Urinary bladder (tissue), 4 donors: ENCODE data around the gene TRAM2. TPM values are rescaled to one million over a fixed set of nuclear protein-coding genes. Genes with fewer than 3 reads are reported as not detected.

Experiments
- DNase-seq: peaks from one replicate; pipeline ENCODE4 v3.0.0-alpha.2; 2015; ENCODE audit errors: extremely low spot score
- H3K27ac ChIP-seq: one replicate; pipeline ENCODE4 v1.5.1; 2013; ENCODE audit warnings: low read depth, mild to moderate bottlenecking, moderate library complexity
- H3K36me3 ChIP-seq: one replicate; pipeline ENCODE4 v1.6.1; 2013; ENCODE audit warnings: mild to moderate bottlenecking, moderate library complexity; ENCODE audit not compliant: insufficient read depth
- H3K4me1 ChIP-seq: one replicate; pipeline ENCODE4 v1.6.1; 2013; ENCODE audit warnings: mild to moderate bottlenecking, moderate library complexity; ENCODE audit not compliant: insufficient read depth
- H3K4me3 ChIP-seq: one replicate; pipeline ENCODE4 v1.5.1; 2013; ENCODE audit warnings: low read depth, low read length
- WGBS: extraction: QIAGEN DNeasy Blood & Tissue Kit; methylation state at CpG from one replicate; pipeline ENCODE4 v1.1.7; 2013; 5-methylcytosine and 5-hydroxymethylcytosine counted together
- polyA plus RNA-seq: library from polyadenylated mRNA; stranded (reverse); fragments of 200-250 nt; gene quantifications from one replicate; pipeline ENCODE4 v1.2.3, GENCODE V29; 2013
- total RNA-seq: library from RNA; depleted of rRNA; stranded (reverse); fragments of >200 nt; gene quantifications from one replicate; pipeline ENCODE4 v1.2.3, GENCODE V29; 2014
- donor health status: healthy with polysubstance abuse.
- donor health status: healthy.

The TRAM2 gene
- total and polyA plus RNA-seq, 2 donors, result 22.9 to 25.2 TPM

- no peaks in the 10 kb centered on the region for H3K4me1 ChIP-seq
- H3K36me3 ChIP-seq, result no peaks in the 10 kb centered on the region
- DNase-seq, result no peak
- no peak overlapping the region for H3K27ac ChIP-seq
- no peak overlapping the region for H3K4me3 ChIP-seq
- 73% methylated on average over 3 of the region's 3 CpGs for WGBS
These were observed 26.3 kb upstream of the TRAM2 start for GRCh38 chr6:52603000-52603795.

GRCh38 chr6:52598824-52599190, 21.9 kb upstream of the TRAM2 start:
- H3K4me3 ChIP-seq, result no peak overlapping the region
- H3K27ac ChIP-seq, result no peak overlapping the region
- H3K36me3 ChIP-seq, result no peaks in the 10 kb centered on the region
- 88% methylated on average over 2 of the region's 2 CpGs for WGBS
- DNase-seq, result no peak
- H3K4me1 ChIP-seq, result no peaks in the 10 kb centered on the region

- DNase-seq, result no peak
- H3K36me3 ChIP-seq, result no peaks in the 10 kb centered on the region
- H3K27ac ChIP-seq, result no peak overlapping the region
- H3K4me1 ChIP-seq, result no peaks in the 10 kb centered on the region
- WGBS, result 16% methylated on average over 12 of the region's 12 CpGs
- H3K4me3 ChIP-seq, result no peak overlapping the region
These were observed 21.4 kb upstream of the TRAM2 start for GRCh38 chr6:52598123-52598823.

GRCh38 chr6:52597738-52598122, 20.9 kb upstream of the TRAM2 start:
- Histone ChIP-seq H3K36me3 (no peaks in the 10 kb centered on the region), H3K4me3 (no peak overlapping the region), H3K27ac (no peak overlapping the region), H3K4me1 (no peaks in the 10 kb centered on the region)
- DNase-seq, result no peak

GRCh38 chr6:52596371-52597028, 19.6 kb upstream of the TRAM2 start:
- WGBS, result 41% methylated on average over 2 of the region's 2 CpGs
- no peaks in the 10 kb centered on the region for H3K36me3 ChIP-seq
- no peak for DNase-seq
- H3K4me3 ChIP-seq, result no peak overlapping the region
- no peaks in the 10 kb centered on the region for H3K4me1 ChIP-seq
- no peak overlapping the region for H3K27ac ChIP-seq

GRCh38 chr6:52595796-52596130, 18.9 kb upstream of the TRAM2 start:
- DNase-seq, result no peak
- Histone ChIP-seq H3K4me3 (no peak overlapping the region), H3K27ac (no peak overlapping the region), H3K4me1 (no peaks in the 10 kb centered on the region), H3K36me3 (no peaks in the 10 kb centered on the region)

- no peaks in the 10 kb centered on the region for H3K4me1 ChIP-seq
- 18% methylated on average over 7 of the region's 7 CpGs for WGBS
- H3K36me3 ChIP-seq, result no peaks in the 10 kb centered on the region
- DNase-seq, result no peak
- H3K4me3 ChIP-seq, result no peak overlapping the region
- H3K27ac ChIP-seq, result peak overlapping the region; percentile 54
These were observed 18.3 kb upstream of the TRAM2 start for GRCh38 chr6:52595000-52595795.

GRCh38 chr6:52594221-52594620, 17.4 kb upstream of the TRAM2 start:
- Histone ChIP-seq H3K4me3 (no peak overlapping the region), H3K27ac (peak overlapping the region; percentile 24), H3K4me1 (no peaks in the 10 kb centered on the region), H3K36me3 (no peaks in the 10 kb centered on the region)
- DNase-seq, result no peak
- WGBS, result 74% methylated on average over 5 of the region's 5 CpGs

GRCh38 chr6:52591832-52592231, 15.0 kb upstream of the TRAM2 start:
- WGBS, result 73% methylated on average over 1 of the region's 1 CpG
- no peak for DNase-seq
- Histone ChIP-seq H3K4me1 (no peaks in the 10 kb centered on the region), H3K4me3 (no peak overlapping the region), H3K36me3 (no peaks in the 10 kb centered on the region), H3K27ac (no peak overlapping the region)

- WGBS, result 75% methylated on average over 5 of the region's 5 CpGs
- H3K36me3 ChIP-seq, result no peaks in the 10 kb centered on the region
- no peak overlapping the region for H3K4me3 ChIP-seq
- no peaks in the 10 kb centered on the region for H3K4me1 ChIP-seq
- no peak overlapping the region for H3K27ac ChIP-seq
- DNase-seq, result no peak
These were observed 13.5 kb upstream of the TRAM2 start for GRCh38 chr6:52590152-52590891.

GRCh38 chr6:52588710-52589091, 11.8 kb upstream of the TRAM2 start:
- 54% methylated on average over 1 of the region's 1 CpG for WGBS
- Histone ChIP-seq H3K27ac (no peak overlapping the region), H3K4me3 (no peak overlapping the region), H3K4me1 (no peaks in the 10 kb centered on the region), H3K36me3 (no peaks in the 10 kb centered on the region)
- no peak for DNase-seq

- WGBS, result 72% methylated on average over 8 of the region's 8 CpGs
- no peaks in the 10 kb centered on the region for H3K4me1 ChIP-seq
- H3K27ac ChIP-seq, result no peak overlapping the region
These were observed 11.3 kb upstream of the TRAM2 start for GRCh38 chr6:52588087-52588709.

GRCh38 chr6:52587001-52587400, 10.1 kb upstream of the TRAM2 start:
- WGBS, result 95% methylated on average over 3 of the region's 3 CpGs
- Histone ChIP-seq H3K4me1 (no peaks in the 10 kb centered on the region), H3K36me3 (no peaks in the 10 kb centered on the region), H3K27ac (no peak overlapping the region), H3K4me3 (no peak overlapping the region)
- no peak for DNase-seq

More at GRCh38 chr6:52588087-52588709, 11.3 kb upstream of the TRAM2 start:
- H3K4me3 ChIP-seq, result no peak overlapping the region
- DNase-seq, result no peak
- H3K36me3 ChIP-seq, result no peaks in the 10 kb centered on the region
